Pulmonary artery endothelial cell (primary cell): ENCODE results near the gene NIPSNAP3A. TPM values are rescaled to one million over a fixed set of nuclear protein-coding genes. Genes with fewer than 3 reads are reported as not detected.
"Not testable (repeated sequence)": the region's sequence is repeated elsewhere in the genome, so short reads cannot be mapped to it uniquely, and the experiment has no call there.

Experiments
- DNase-seq: peaks from one replicate; pipeline ENCODE4 v3.0.0-alpha.2; 2011; ENCODE audit warnings: low read depth, low spot score
- total RNA-seq: library from RNA; depleted of rRNA; stranded (reverse); fragments of >200 nt; gene quantifications from 2 replicates; pipeline ENCODE4 v1.2.3, GENCODE V29; 2014

The NIPSNAP3A gene
- 49.9 and 54.5 TPM in 2 replicates for total RNA-seq

- no peak for DNase-seq
Observed at GRCh38 chr9:104747565-104748358, at the start of gene NIPSNAP3A. NIPSNAP3A (plus strand) TSS chr9:104747683; CDS start chr9:104747793, 110 bp downstream.

GRCh38 chr9:104700306-104700705, 47.2 kb upstream of the NIPSNAP3A start:
- no peak for DNase-seq

- not testable (repeated sequence) for DNase-seq
Observed at GRCh38 chr9:104708737-104709136, 38.7 kb upstream of the NIPSNAP3A start.

- DNase-seq, result no peak
Observed at GRCh38 chr9:104711604-104712003, 35.9 kb upstream of the NIPSNAP3A start.

GRCh38 chr9:104725014-104725413, 22.5 kb upstream of the NIPSNAP3A start:
- DNase-seq, result no peak

GRCh38 chr9:104738452-104738851, 9.0 kb upstream of the NIPSNAP3A start:
- no peak for DNase-seq

- no peak for DNase-seq
Observed at GRCh38 chr9:104740621-104741020, 6.9 kb upstream of the NIPSNAP3A start.

- DNase-seq, result no peak
Observed at GRCh38 chr9:104743376-104743985, 4.0 kb upstream of the NIPSNAP3A start.

GRCh38 chr9:104745852-104746251, 1.6 kb upstream of the NIPSNAP3A start:
- no peak for DNase-seq

- no peak for DNase-seq
Observed at GRCh38 chr9:104746285-104746684, 1.2 kb upstream of the NIPSNAP3A start.

- no peak for DNase-seq
Observed at GRCh38 chr9:104746798-104747197, 685 bp upstream of the NIPSNAP3A start.

- DNase-seq, result no peak
Observed at GRCh38 chr9:104747245-104747564, 278 bp upstream of the NIPSNAP3A start.

- no peak for DNase-seq
Observed at GRCh38 chr9:104748359-104749031, 1.0 kb downstream of the NIPSNAP3A start.

GRCh38 chr9:104750185-104750767, 2.8 kb downstream of the NIPSNAP3A start:
- DNase-seq, result no peak

- DNase-seq, result no peak
Observed at GRCh38 chr9:104758974-104759373, 11.5 kb downstream of the NIPSNAP3A start.

GRCh38 chr9:104765138-104765537, 17.7 kb downstream of the NIPSNAP3A start:
- no peak for DNase-seq

- DNase-seq, result no peak
Observed at GRCh38 chr9:104766025-104766424, 18.5 kb downstream of the NIPSNAP3A start.

- no peak for DNase-seq
Observed at GRCh38 chr9:104767507-104767906, 20.0 kb downstream of the NIPSNAP3A start.

- DNase-seq, result not testable (repeated sequence)
Observed at GRCh38 chr9:104769029-104769428, 21.5 kb downstream of the NIPSNAP3A start.

GRCh38 chr9:104769655-104770054, 22.2 kb downstream of the NIPSNAP3A start:
- DNase-seq, result no peak

- no peak for DNase-seq
Observed at GRCh38 chr9:104772714-104773510, 25.4 kb downstream of the NIPSNAP3A start.
